DMS153 treated with DMSO at 0.1 percent for 48 hours (cell line): Measurements from ENCODE around the gene ASMTL.
"Not testable (repeated sequence)": the region's sequence is repeated elsewhere in the genome, so short reads cannot be mapped to it uniquely, and the experiment has no call there.

Source experiments
- DNase-seq: peaks from one replicate; lab custom pipeline; 2025; ENCODE audit not compliant: unreplicated experiment; lab: John Stamatoyannopoulos, UW

ASMTL gene, protein sequence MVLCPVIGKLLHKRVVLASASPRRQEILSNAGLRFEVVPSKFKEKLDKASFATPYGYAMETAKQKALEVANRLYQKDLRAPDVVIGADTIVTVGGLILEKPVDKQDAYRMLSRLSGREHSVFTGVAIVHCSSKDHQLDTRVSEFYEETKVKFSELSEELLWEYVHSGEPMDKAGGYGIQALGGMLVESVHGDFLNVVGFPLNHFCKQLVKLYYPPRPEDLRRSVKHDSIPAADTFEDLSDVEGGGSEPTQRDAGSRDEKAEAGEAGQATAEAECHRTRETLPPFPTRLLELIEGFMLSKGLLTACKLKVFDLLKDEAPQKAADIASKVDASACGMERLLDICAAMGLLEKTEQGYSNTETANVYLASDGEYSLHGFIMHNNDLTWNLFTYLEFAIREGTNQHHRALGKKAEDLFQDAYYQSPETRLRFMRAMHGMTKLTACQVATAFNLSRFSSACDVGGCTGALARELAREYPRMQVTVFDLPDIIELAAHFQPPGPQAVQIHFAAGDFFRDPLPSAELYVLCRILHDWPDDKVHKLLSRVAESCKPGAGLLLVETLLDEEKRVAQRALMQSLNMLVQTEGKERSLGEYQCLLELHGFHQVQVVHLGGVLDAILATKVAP

DNA sequence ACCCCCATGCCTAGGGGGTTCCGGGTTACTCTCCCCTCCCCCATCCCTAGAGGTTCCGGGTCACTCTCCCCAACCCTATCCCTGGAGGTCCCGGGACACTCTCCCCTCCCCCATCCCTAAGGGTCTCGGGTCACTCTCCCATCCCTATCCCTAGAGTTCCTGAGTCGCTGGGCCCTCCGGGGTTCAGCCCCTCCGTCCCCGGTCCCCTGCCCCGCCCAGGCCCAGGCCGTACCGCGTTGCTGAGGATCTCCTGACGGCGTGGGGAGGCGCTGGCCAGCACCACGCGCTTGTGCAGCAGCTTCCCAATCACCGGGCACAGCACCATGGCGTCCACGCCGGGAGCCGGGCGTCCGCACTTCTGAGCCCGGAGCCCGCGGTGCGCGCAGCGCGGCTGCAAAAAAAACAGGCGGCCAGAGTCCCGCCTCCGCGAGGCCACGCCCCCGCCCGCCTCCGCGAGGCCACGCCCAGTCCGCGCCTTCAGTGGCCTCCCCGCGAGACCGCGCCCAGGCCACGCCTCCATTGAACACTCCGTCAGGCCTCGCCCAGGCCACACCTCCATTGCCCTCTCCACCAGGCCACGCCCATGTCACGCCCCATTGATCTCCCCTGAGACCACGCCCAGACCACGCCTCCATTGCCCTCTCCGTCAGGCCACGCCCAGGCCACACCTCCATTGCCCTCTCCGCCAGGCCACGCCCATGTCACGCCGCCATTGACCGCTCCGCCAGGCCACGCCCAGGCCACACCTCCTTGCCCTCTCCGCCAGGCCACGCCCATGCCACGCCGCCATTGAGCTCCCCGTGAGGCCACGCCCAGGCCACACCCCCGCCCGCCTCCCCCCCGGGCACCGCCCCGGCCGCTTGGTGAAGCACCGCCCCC is at the start of gene ASMTL:
ASMTL (minus strand) TSS at position 394 of the 879 bp plus-strand sequence; CDS start at position 325, 69 bp downstream.
- DNase-seq = no peak

DNA sequence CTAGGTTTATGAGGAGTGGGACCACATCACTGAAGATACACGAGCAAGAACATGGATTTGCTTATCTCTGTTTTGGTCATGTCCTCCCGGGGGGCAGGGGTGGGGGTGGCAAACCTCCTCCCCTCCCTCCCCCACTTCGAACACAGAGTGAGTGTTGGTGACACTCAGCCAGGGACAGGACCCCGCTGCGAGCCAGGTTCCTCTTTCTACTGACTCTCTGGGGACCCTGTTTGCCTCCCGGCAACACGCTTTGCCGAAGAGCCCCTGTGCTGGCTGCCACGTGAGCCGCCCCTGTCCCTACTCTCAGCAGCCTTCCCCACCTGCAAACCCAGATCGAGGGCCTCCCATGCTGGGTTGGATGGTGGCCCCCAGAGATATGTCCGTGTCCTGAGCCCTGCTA is 49.5 kb upstream of the ASMTL start:
- DNase-seq = no peak

GRCh38 chrX:1500701-1501624 is 48.3 kb upstream of the ASMTL start:
- no peak for DNase-seq

DNA sequence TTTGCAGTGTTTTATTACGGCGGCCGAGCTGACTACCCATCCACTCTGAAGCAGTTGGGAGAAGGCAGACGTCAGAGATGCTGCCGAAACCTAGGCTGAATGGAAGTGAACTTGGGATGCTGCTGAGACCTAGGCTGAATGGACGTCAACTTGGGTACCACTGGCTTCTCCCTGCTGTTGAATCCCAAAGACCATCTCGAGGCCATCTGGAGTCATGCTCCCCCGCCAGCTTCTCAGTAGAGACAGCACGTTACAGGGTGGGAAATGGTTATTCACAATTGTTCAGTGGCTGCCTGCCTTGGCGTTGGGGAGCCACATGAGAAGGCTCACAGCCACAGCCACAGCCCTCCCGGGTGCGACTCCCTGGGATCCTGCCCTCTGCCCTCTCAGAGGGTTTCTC is 43.4 kb upstream of the ASMTL start:
- DNase-seq = no peak

GRCh38 chrX:1493877-1494510 is 41.3 kb upstream of the ASMTL start:
- DNase-seq = no peak

- DNase-seq = no peak
Measured at GRCh38 chrX:1493412-1493811, 40.7 kb upstream of the ASMTL start.

DNA sequence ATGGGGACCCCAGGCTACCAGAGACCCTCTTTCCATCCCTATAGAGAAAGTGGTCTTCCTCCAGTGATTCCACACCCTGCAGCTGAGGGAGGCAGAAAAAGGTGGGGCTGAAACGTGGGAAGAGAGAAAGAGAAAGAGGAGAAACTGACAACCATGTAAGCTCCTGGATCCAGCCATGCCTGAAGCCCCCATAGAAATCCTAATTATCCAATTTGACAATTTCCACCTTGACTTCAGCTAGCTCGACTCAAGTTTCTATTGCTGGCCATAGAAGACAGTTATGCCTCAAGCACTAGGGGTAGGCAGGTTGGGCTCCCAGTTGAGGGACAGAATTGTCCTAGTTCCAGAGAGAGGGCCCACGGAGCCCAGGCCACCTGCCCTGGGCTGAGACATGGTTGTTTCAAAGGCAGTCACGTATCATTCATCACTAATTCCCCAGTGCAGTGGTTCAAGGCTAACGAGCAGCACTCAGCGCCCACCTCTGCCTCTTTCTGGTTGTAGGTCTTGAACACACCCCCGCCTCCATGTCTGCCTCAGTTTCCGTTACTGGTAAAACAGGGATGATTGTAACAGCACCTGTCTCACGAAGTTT is 39.8 kb upstream of the ASMTL start:
- DNase-seq = no peak

DNA sequence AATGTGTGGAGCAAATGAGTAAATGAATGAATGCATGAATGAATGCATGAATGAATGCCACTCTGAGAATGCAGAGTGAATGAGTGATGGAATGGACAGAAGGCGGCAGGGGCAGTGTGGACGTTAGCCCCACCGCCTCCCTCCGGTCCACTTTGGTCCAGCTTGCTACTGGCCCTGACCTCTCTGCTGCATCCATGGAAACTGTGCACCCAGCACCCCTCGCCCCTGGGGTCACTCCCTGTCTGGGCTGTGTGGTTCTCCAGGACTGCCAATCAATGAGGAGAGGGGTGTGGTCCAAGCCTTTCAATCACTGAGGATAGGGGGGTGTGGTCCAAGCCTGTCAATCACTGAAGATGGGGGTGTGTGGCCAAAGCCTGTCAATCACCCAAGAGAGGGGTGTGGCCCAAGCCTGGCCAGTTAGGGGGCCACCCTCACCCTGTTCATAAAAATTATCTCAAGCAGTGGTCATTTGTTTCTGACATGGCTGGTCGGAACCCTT is 39.2 kb upstream of the ASMTL start:
- no peak for DNase-seq

DNA sequence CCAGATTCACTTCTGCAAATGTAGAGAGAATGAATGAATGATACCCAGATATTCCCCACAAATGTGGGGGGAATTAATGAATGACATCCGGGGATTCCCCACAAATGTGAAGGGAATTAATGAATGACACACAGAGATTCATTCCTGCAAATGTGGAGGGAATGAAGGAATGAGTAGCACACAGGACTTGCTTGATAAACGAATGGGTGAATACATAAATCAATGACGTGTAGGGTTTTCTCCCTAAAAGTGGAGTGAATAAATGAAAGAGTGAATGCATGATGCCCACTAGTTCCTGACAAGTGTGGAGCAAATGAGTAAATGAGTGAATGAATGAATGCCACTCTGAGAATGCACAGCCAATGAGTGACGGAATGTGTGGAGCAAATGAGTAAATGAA is 38.5 kb upstream of the ASMTL start:
- DNase-seq = not testable (repeated sequence)

DNA sequence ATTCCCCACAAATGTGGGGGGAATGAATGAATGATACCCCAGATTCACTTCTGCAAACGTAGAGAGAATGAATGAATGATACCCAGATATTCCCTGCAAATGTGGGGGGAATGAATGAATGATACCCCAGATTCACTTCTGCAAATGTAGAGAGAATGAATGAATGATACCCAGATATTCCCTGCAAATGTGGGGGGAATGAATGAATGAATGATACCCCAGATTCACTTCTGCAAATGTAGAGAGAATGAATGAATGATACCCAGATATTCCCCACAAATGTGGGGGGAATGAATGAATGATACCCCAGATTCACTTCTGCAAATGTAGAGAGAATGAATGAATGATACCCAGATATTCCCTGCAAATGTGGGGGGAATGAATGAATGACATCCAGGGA is 38.0 kb upstream of the ASMTL start:
- not testable (repeated sequence) for DNase-seq

DNA sequence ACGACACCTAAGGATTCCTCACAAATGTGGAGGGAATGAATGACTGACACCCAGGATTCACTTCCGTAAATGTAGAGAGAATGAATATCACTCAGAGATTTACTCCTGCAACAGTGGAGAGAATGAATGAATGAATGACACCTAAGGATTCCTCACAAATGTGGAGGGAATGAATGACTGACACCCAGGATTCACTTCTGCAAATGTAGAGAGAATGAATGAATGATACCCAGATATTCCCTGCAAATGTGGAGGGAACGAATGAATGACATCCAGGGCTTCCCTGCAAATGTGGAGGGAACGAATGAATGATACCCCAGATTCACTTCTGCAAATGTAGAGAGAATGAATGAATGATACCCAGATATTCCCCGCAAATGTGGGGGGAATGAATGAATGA is 36.6 kb upstream of the ASMTL start:
- not testable (repeated sequence) for DNase-seq

- no peak for DNase-seq
Measured at GRCh38 chrX:1488745-1489144, 36.0 kb upstream of the ASMTL start.

- no peak for DNase-seq
Measured at GRCh38 chrX:1488141-1488540, 35.4 kb upstream of the ASMTL start.

- DNase-seq = no peak
Measured at GRCh38 chrX:1487401-1487800, 34.7 kb upstream of the ASMTL start.

DNA sequence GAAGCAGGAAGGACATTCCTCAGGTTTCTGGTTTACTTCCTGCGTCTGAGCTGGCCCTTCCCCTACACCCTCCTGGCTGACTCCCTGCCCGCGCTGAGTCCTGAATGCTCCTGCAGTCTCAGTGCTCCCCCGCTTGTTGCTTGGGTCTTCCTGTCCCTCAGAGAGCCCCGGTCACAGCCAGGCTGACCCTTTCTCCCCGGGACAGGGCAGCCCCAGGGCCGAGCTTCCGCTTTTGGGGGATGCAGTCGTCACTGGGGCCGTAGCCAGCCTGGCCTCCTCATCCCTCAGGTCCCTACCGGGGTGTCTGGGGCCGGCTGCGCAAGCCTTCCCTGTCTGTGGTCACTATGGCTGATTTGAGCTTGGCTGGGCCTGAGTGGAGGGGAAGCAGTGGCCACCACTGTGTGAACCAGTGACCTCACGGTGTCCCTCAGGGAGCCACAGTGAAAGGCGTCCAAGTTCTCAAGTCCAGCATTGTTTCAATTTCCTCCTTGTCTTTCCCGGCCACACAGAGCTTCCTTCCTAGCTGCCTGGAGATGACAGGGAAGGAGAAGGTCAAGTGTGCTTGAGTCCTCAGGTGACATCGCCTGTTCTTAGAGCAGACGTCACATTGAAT is 34.1 kb upstream of the ASMTL start:
- DNase-seq = no peak

DNA sequence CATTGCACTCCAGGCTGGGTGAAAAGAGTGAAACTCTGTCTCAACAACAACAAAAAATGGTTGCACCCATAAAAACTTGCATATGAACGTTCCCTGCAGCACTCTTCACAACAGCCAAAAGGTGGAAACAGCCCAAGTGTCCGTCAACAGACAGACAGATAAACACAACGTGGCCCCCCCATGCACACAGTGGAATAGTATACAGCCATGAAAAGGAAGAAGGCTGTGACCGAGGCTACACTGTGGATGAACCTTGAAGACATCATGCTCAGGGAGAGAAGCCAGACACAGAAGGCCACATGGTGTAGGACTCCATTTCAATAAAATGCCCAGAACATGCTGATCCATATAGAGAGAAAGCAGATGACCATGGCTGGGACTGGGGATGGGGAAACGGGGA is 33.5 kb upstream of the ASMTL start:
- DNase-seq = no peak

GRCh38 chrX:1485033-1485432 is 32.3 kb upstream of the ASMTL start:
- no peak for DNase-seq

GRCh38 chrX:1484638-1485019 is 31.9 kb upstream of the ASMTL start:
- DNase-seq = no peak
